ENCODE data around the gene SLC25A39. TPM values are rescaled to one million over a fixed set of nuclear protein-coding genes. Genes with fewer than 3 reads are reported as not detected.
A peak's percentile ranks its signal among the peaks of the same experiment; 100 is the strongest.

The SLC25A39 gene
- total RNA-seq, 4 donors from 2014 or later: 136 to 154 (median 141) TPM

DNA sequence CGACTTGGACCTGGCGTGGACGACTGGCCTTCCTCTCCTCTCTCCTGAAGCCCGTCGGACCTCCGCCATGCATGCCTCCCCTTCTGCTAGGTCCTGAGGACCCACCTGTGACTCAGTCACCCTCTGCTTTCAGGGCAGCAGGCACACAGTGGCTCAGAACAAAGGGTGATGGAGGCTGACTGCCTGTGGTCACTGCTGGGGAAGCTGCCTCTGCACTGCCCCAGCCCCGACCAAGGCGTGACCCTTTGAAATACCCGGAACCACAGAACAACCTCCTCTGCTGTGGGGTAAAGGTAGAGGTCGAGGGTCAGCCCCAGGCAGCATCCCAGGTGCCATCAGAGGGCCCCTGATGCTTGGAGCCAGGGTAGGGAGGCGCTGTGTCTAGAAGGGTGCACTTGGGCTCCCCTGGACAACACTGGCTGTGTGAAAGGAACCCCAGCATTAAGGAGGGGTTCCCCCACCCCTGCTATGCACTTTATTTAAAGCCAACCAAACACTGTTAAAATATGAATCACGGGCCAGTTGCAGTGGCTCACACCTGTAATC lies 44.2 kb downstream of the SLC25A39 start:
- peak overlapping the region; percentile 31 to 62 (median 48) for H3K27ac ChIP-seq
- H3K4me1 ChIP-seq: peaks cover 0 to 16% (median 3%) of the 10 kb centered on the region in 4 donors
- H3K27me3 ChIP-seq: no peaks in the 10 kb centered on the region
- H3K9me3 ChIP-seq: no peaks in the 10 kb centered on the region
- no peak overlapping the region for H3K4me3 ChIP-seq
- intact Hi-C loops (cut with DNase I; ENCODE audit: low total_unique reads): no loop called here
- WGBS, 2 donors (ENCODE audit: low coverage in 1 of 2): 77% methylated on average over 12 of the region's 12 CpGs; no CpG with 5 or more reads in 1 of the 2 donors
- DNase-seq: no peak
- no peaks in the 10 kb centered on the region for H3K36me3 ChIP-seq
- in situ Hi-C loops (cut with MboI; ENCODE audit: low pct_ligation_motif_present in 1 of 4, low pct_unique_long_range_greater_than_20kb in 1 of 4, low sequenced_read_pairs in 3 of 4): no loop called here
- TF ChIP-seq POLR2AphosphoS5 (IDR thresholded peaks at IDR 0.05): no peak
- no peak for TF ChIP-seq POLR2A (IDR thresholded peaks at IDR 0.05)
- TF ChIP-seq, protein P1, sequence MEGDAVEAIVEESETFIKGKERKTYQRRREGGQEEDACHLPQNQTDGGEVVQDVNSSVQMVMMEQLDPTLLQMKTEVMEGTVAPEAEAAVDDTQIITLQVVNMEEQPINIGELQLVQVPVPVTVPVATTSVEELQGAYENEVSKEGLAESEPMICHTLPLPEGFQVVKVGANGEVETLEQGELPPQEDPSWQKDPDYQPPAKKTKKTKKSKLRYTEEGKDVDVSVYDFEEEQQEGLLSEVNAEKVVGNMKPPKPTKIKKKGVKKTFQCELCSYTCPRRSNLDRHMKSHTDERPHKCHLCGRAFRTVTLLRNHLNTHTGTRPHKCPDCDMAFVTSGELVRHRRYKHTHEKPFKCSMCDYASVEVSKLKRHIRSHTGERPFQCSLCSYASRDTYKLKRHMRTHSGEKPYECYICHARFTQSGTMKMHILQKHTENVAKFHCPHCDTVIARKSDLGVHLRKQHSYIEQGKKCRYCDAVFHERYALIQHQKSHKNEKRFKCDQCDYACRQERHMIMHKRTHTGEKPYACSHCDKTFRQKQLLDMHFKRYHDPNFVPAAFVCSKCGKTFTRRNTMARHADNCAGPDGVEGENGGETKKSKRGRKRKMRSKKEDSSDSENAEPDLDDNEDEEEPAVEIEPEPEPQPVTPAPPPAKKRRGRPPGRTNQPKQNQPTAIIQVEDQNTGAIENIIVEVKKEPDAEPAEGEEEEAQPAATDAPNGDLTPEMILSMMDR (IDR thresholded peaks at IDR 0.05): no peak
- no peak for TF ChIP-seq EP300 (IDR thresholded peaks at IDR 0.05; ENCODE audit: low read depth)

DNA sequence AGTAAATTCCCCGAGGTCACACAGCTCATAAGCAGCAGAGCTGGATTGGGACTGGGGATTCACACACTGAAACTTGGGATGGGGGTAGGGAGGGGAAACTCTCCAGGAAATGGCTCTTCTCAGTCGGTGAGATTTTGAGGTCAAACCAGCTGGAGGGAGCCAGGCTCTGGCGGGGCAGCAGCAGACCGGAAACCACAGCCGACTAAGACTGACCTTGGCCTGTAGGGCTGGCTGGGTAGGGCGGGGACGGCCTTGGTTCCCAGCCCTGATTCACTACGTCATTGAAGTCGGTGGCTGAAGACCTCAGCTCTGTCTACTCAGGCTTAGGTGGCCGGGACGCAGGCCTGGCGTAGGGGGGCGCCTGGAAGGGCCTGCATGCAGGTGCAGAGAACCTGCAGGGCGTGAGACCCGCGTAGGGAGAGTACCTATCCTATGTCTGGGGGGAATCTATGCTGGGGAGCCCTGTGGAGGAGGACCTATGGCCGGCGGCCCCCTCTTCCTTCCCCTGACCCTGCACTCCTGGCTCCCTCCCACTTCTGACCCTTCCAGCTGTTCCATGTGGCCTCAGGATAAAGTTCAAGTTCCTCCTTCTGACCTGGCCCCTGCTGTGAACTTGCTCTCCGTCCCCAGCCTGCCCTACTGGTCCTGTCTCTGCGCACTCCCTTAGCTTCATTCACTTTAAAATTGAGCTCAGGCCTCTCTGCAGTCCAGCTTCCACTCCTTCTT lies 44.8 kb downstream of the SLC25A39 start:
- no peak overlapping the region for H3K4me3 ChIP-seq
- peaks cover 0 to 16% (median 3%) of the 10 kb centered on the region in 4 donors for H3K4me1 ChIP-seq
- TF ChIP-seq POLR2AphosphoS5 (IDR thresholded peaks at IDR 0.05): no peak
- TF ChIP-seq EP300 (IDR thresholded peaks at IDR 0.05; ENCODE audit: low read depth): no peak
- TF ChIP-seq, protein P1 (IDR thresholded peaks at IDR 0.05): no peak
- TF ChIP-seq POLR2A (IDR thresholded peaks at IDR 0.05): no peak
- intact Hi-C loops (cut with DNase I; ENCODE audit: low total_unique reads): no loop called here
- no peaks in the 10 kb centered on the region for H3K27me3 ChIP-seq
- H3K36me3 ChIP-seq: no peaks in the 10 kb centered on the region
- WGBS, 2 donors (ENCODE audit: low coverage in 1 of 2): 34% methylated on average over 20 of the region's 20 CpGs; no CpG with 5 or more reads in 1 of the 2 donors
- H3K9me3 ChIP-seq: no peaks in the 10 kb centered on the region
- DNase-seq: peak; percentile 80
- in situ Hi-C loops (cut with MboI; ENCODE audit: low pct_ligation_motif_present in 1 of 4, low pct_unique_long_range_greater_than_20kb in 1 of 4, low sequenced_read_pairs in 3 of 4): no loop called here
- H3K27ac ChIP-seq: peak overlapping the region; percentile 40 to 62 (median 49)

DNA sequence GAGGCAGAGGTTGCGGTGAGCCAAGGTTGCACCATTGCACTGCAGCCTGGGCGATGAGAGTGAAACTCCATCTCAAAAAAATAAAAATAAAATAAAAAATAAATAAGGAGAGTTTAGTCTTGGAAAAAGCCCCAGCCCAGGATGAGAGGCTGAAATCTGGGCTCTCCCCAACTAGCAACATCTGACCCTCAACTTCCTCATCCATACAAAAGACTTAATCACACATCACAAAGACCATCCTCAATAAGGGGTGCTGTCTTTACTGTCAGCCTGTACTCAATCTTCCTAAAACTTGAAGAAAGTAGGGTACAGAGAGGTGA lies 45.3 kb downstream of the SLC25A39 start:
- intact Hi-C loops (cut with DNase I; ENCODE audit: low total_unique reads) (no loop called here), in situ Hi-C loops (cut with MboI; ENCODE audit: low pct_ligation_motif_present in 1 of 4, low pct_unique_long_range_greater_than_20kb in 1 of 4, low sequenced_read_pairs in 3 of 4) (no loop called here)
- WGBS, 2 donors (ENCODE audit: low coverage in 1 of 2): 97 to 100% methylated on average over 2 of the region's 2 CpGs
- TF ChIP-seq, protein P1 (IDR thresholded peaks at IDR 0.05): no peak
- TF ChIP-seq EP300 (IDR thresholded peaks at IDR 0.05; ENCODE audit: low read depth) (no peak), POLR2AphosphoS5 (IDR thresholded peaks at IDR 0.05) (no peak), POLR2A (IDR thresholded peaks at IDR 0.05) (no peak)
- Histone ChIP-seq H3K9me3 (no peaks in the 10 kb centered on the region), H3K4me3 (no peak overlapping the region), H3K4me1 (peaks cover 0 to 16% (median 3%) of the 10 kb centered on the region in 4 donors), H3K27me3 (no peaks in the 10 kb centered on the region), H3K36me3 (no peaks in the 10 kb centered on the region), H3K27ac (peak overlapping the region; percentile 13 to 62 (median 42))
- DNase-seq: no peak

DNA sequence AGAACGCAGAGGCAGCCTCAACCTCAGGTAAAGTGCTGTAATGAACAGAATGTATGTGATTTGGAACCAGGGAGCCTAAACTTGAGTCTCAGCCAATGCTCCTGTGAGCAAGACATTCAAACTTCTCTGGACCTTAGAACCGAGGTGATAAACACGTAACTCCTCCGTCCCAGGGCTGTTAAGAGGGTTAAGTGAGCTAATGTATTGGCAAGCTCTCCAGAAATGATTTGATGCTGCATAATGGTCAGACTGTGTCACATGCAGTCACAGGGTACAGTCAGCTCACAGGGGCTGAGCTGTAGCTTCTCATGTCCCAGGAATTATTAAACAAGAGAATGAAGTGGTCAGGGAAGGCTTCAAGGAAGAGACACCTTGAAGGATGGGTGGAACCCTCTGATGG lies 46.6 kb downstream of the SLC25A39 start:
- DNase-seq: no peak
- in situ Hi-C loops (cut with MboI; ENCODE audit: low pct_ligation_motif_present in 1 of 4, low pct_unique_long_range_greater_than_20kb in 1 of 4, low sequenced_read_pairs in 3 of 4) (no loop called here), intact Hi-C loops (cut with DNase I; ENCODE audit: low total_unique reads) (no loop called here)
- peaks cover 0 to 16% (median 3%) of the 10 kb centered on the region in 4 donors for H3K4me1 ChIP-seq
- no peak overlapping the region for H3K4me3 ChIP-seq
- H3K27ac ChIP-seq: no peak overlapping the region
- no peaks in the 10 kb centered on the region for H3K36me3 ChIP-seq
- TF ChIP-seq POLR2A (IDR thresholded peaks at IDR 0.05): no peak
- H3K9me3 ChIP-seq: no peaks in the 10 kb centered on the region
- WGBS, 2 donors (ENCODE audit: low coverage in 1 of 2): 27 to 75% methylated on average over 3 to 4 of the region's 4 CpGs
- no peaks in the 10 kb centered on the region for H3K27me3 ChIP-seq

Data from transverse colon (tissue), 4 donors.